Testis (tissue), 3 donors: ENCODE results near the gene TNN. TPM values are rescaled to one million over a fixed set of nuclear protein-coding genes. Genes with fewer than 3 reads are reported as not detected.

ENCODE experiments used
- DNase-seq: peaks from one replicate; pipeline ENCODE4 v3.0.0-alpha.2; 2019
- H3K27ac ChIP-seq, 2 donors: fragments of 200-600 bp; sonication (generic); one replicate each; pipeline ENCODE4 v1.5.1; 2019
- H3K27me3 ChIP-seq: fragments of 200-600 bp; sonication (generic); one replicate; pipeline ENCODE4 v1.5.1; 2019
- H3K36me3 ChIP-seq: fragments of 200-600 bp; sonication (generic); one replicate; pipeline ENCODE4 v1.5.1; 2017; ENCODE audit warnings: low read depth; ENCODE audit errors: missing control alignments
- H3K4me1 ChIP-seq: fragments of 200-600 bp; sonication (generic); one replicate; pipeline ENCODE4 v1.5.1; 2019
- H3K4me3 ChIP-seq, 2 donors: fragments of 200-600 bp; sonication (generic); one replicate each; pipeline ENCODE4 v1.5.1; 2017 to 2019
- H3K9me3 ChIP-seq: fragments of 200-600 bp; sonication (generic); one replicate; pipeline ENCODE4 v1.5.1; 2017
- POLR2A ChIP-seq: fragments of 450-650 bp; IDR thresholded peaks from one replicate; pipeline ENCODE4 v1.6.1; 2017; ENCODE audit warnings: antibody characterized with exemption, mild to moderate bottlenecking, moderate library complexity
- WGBS, 2 donors: methylation state at CpG; one replicate each; pipeline ENCODE4 v1.1.5; 2018; 5-methylcytosine and 5-hydroxymethylcytosine counted together
- intact Hi-C: fragments of 100-400 bp; cut with DNase I; formaldehyde crosslinking; loops from one replicate; pipeline ENCODE4 v1.15.1; 2023; ENCODE audit warnings: low total_unique reads
- polyA plus RNA-seq: library from polyadenylated mRNA; stranded (reverse); fragments of 350-450 nt; fragmentation: Illumina TruSeq; extraction: RNeasy Lipid Tissue Mini Kit (QIAGEN cat#74804); gene quantifications from one replicate; pipeline ENCODE4 v1.2.3, GENCODE V29; 2014; ENCODE audit warnings: low read depth, low replicate concordance; ENCODE audit not compliant: insufficient read depth
- total RNA-seq, 2 donors: library from RNA; depleted of rRNA; stranded (reverse); fragments of >200 nt; gene quantifications; one replicate each; pipeline ENCODE4 v1.2.3, GENCODE V29; 2016
- TF ChIP-seq, protein P1 (sequence below), 3 experiments: fragments of 450-650 bp in 2 of 3; fragments of 200-600 bp in 1 of 3; sonication (generic) in 1 of 3; IDR thresholded peaks; one replicate each; pipeline ENCODE4 v1.5.1; 2016 to 2019; ENCODE audit warnings: antibody characterized with exemption in 3 of 3, mild to moderate bottlenecking in 2 of 3, moderate library complexity in 1 of 3

TNN gene
- total and polyA plus RNA-seq, 3 donors from 2014 or later: 0.16 to 0.37 (median 0.22) TPM

DNA sequence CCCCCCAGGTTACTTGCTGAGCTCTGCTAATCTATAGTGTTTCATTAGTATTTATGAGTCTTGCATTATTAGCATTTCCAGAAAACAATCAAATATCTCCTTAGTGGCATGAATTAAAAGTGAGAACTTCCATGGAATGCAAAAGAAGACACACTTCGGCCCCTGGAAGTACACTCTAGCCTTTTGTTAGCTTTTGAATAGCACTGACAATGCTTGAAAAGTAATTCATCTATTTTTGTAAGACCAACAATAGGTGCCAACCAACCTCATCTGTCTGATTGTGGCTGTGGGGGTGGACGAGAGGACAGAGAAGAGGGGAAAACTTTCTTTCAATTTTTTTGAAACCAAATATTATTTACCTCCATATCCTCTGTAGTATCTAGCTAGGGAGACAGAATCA, 97.1 kb downstream of the TNN start:
- DNase-seq: no peak
- Histone ChIP-seq H3K27me3 (no peaks in the 10 kb centered on the region), H3K4me1 (no peaks in the 10 kb centered on the region), H3K4me3 (no peak overlapping the region), H3K9me3 (no peaks in the 10 kb centered on the region), H3K27ac (no peak overlapping the region), H3K36me3 (no peaks in the 10 kb centered on the region)
- WGBS, 2 donors: 89 to 91% methylated on average over 2 of the region's 2 CpGs
- no peak for TF ChIP-seq POLR2A
- TF ChIP-seq, protein P1, sequence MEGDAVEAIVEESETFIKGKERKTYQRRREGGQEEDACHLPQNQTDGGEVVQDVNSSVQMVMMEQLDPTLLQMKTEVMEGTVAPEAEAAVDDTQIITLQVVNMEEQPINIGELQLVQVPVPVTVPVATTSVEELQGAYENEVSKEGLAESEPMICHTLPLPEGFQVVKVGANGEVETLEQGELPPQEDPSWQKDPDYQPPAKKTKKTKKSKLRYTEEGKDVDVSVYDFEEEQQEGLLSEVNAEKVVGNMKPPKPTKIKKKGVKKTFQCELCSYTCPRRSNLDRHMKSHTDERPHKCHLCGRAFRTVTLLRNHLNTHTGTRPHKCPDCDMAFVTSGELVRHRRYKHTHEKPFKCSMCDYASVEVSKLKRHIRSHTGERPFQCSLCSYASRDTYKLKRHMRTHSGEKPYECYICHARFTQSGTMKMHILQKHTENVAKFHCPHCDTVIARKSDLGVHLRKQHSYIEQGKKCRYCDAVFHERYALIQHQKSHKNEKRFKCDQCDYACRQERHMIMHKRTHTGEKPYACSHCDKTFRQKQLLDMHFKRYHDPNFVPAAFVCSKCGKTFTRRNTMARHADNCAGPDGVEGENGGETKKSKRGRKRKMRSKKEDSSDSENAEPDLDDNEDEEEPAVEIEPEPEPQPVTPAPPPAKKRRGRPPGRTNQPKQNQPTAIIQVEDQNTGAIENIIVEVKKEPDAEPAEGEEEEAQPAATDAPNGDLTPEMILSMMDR (IDR thresholded peaks at IDR 0.05): no peak
- intact Hi-C loops: no loop called here

DNA sequence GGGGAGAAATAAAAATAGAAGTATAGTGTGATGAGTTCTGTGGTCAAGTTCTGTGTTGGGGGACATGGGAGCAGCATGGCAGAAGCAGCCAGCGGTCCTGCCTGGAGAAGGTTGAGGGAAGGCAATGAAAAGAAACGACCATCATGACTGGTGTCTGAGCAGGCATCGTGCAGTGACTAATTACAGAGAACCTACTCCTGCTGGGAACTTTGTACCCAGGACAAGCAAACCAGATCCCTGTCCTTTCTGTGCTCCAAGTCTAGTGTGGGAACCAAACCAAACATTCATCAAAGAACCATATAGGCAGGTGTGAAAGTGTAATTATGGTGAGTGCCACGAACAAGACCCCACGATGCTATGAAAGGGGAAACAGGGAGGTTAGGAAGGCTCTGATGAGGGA, 99.1 kb downstream of the TNN start:
- no peak for TF ChIP-seq POLR2A
- TF ChIP-seq, protein P1 (IDR thresholded peaks at IDR 0.05): no peak
- Histone ChIP-seq H3K27ac (no peak overlapping the region), H3K27me3 (no peaks in the 10 kb centered on the region), H3K4me3 (no peak overlapping the region), H3K36me3 (no peaks in the 10 kb centered on the region), H3K9me3 (no peaks in the 10 kb centered on the region), H3K4me1 (no peaks in the 10 kb centered on the region)
- 86 to 89% methylated on average over 5 of the region's 5 CpGs for WGBS, 2 donors
- intact Hi-C loops: no loop called here
- no peak for DNase-seq

GRCh38 chr1:175167861-175168260, 100.2 kb downstream of the TNN start:
- H3K9me3 ChIP-seq: no peaks in the 10 kb centered on the region
- TF ChIP-seq, protein P1 (IDR thresholded peaks at IDR 0.05): no peak
- no peak for TF ChIP-seq POLR2A
- no peak for DNase-seq
- no peak overlapping the region for H3K4me3 ChIP-seq
- no peaks in the 10 kb centered on the region for H3K4me1 ChIP-seq
- H3K27me3 ChIP-seq: no peaks in the 10 kb centered on the region
- intact Hi-C loops: no loop called here
- no peak overlapping the region for H3K27ac ChIP-seq
- no peaks in the 10 kb centered on the region for H3K36me3 ChIP-seq
- 95 to 98% methylated on average over 2 of the region's 2 CpGs for WGBS, 2 donors

- H3K4me3 ChIP-seq: no peak overlapping the region
- no peaks in the 10 kb centered on the region for H3K36me3 ChIP-seq
- no peak overlapping the region for H3K27ac ChIP-seq
- no peaks in the 10 kb centered on the region for H3K4me1 ChIP-seq
- no peaks in the 10 kb centered on the region for H3K9me3 ChIP-seq
- no peak for TF ChIP-seq POLR2A
- TF ChIP-seq, protein P1 (IDR thresholded peaks at IDR 0.05): no peak
- WGBS, 2 donors: 92 to 97% methylated on average over 4 of the region's 4 CpGs
- DNase-seq: no peak
- H3K27me3 ChIP-seq: no peaks in the 10 kb centered on the region
- intact Hi-C loops: no loop called here
These were observed 101.1 kb downstream of the TNN start for GRCh38 chr1:175168782-175169181.

GRCh38 chr1:175169286-175170018, 101.8 kb downstream of the TNN start:
- intact Hi-C loops: no loop called here

More at GRCh38 chr1:175169286-175170018, 101.8 kb downstream of the TNN start:
- 79 to 82% methylated on average over 6 of the region's 6 CpGs for WGBS, 2 donors
- DNase-seq: no peak
- H3K27me3 ChIP-seq: no peaks in the 10 kb centered on the region
- no peaks in the 10 kb centered on the region for H3K9me3 ChIP-seq
- H3K4me1 ChIP-seq: no peaks in the 10 kb centered on the region
- no peak for TF ChIP-seq POLR2A
- TF ChIP-seq, protein P1 (IDR thresholded peaks at IDR 0.05): no peak
- H3K4me3 ChIP-seq: no peak overlapping the region
- H3K27ac ChIP-seq: no peak overlapping the region
- no peaks in the 10 kb centered on the region for H3K36me3 ChIP-seq
